Lower lobe of right lung (tissue), 2 donors: Measurements from ENCODE around the gene MGRN1. TPM values are rescaled to one million over a fixed set of nuclear protein-coding genes. Genes with fewer than 3 reads are reported as not detected.
"Not testable (repeated sequence)": the region's sequence is repeated elsewhere in the genome, so short reads cannot be mapped to it uniquely, and the experiment has no call there.

Experiments used
- ATAC-seq, 2 donors: fragments of 200-7000 bp; cut with Tn5 transposase; one replicate each; pipeline ENCODE4 v1.9.1; 2020 to 2022; ENCODE audit warnings: mild to moderate bottlenecking in 2 of 2, moderate library complexity in 2 of 2
- DNase-seq: peaks from one replicate; pipeline ENCODE4 v3.0.0-alpha.2; 2020
- H3K27ac ChIP-seq: fragments of 200-600 bp; one replicate; pipeline ENCODE4 v1.8.0; 2022
- H3K27me3 ChIP-seq: fragments of 200-600 bp; one replicate; pipeline ENCODE4 v1.8.0; 2022; ENCODE audit warnings: low read depth
- H3K36me3 ChIP-seq: fragments of 200-600 bp; one replicate; pipeline ENCODE4 v1.8.0; 2022; ENCODE audit warnings: mild to moderate bottlenecking
- H3K4me1 ChIP-seq: fragments of 200-600 bp; one replicate; pipeline ENCODE4 v1.8.0; 2022
- H3K4me3 ChIP-seq: fragments of 200-600 bp; one replicate; pipeline ENCODE4 v1.8.0; 2022; ENCODE audit warnings: mild to moderate bottlenecking
- H3K9me3 ChIP-seq: fragments of 200-600 bp; one replicate; pipeline ENCODE4 v1.8.0; 2022
- CTCF ChIP-seq: fragments of 200-600 bp; IDR thresholded peaks from one replicate; pipeline ENCODE4 v1.8.0; 2022; ENCODE audit warnings: antibody characterized with exemption, mild to moderate bottlenecking
- intact Hi-C: fragments of 100-400 bp; cut with DNase I; formaldehyde crosslinking; loops from one replicate; pipeline ENCODE4 v1.11.0; 2022
- total RNA-seq: library from RNA; stranded (reverse); fragmentation: NEBNext Ultra II Directional; extraction: Animal tissue kit (Norgen Biotek cat#: 25700); gene quantifications from one replicate; pipeline ENCODE4 v1.2.1, GENCODE V29; 2021
- donor health status: DM: no; HTN: yes; CAD: no; lungs with severe emphysema.

MGRN1 gene
- total RNA-seq, 1 donor from 2014 or later, result 75.7 TPM

- peak; percentile 72 for TF ChIP-seq CTCF
- peak; percentile 79 for DNase-seq
- peaks cover 56% of the 10 kb centered on the region for H3K36me3 ChIP-seq
- ATAC-seq, H3K9me3 ChIP-seq, H3K27me3 ChIP-seq, intact Hi-C loops, H3K4me3 ChIP-seq, H3K27ac ChIP-seq: not testable (repeated sequence)
- H3K4me1 ChIP-seq, result peaks cover 38% of the 10 kb centered on the region
These were observed 25.9 kb downstream of the MGRN1 start for GRCh38 chr16:4650443-4651074.

- peak overlapping the region; percentile 73 for H3K27ac ChIP-seq
- no peaks in the 10 kb centered on the region for H3K27me3 ChIP-seq
- peaks cover 65% of the 10 kb centered on the region for H3K36me3 ChIP-seq
- TF ChIP-seq CTCF, result no peak
- no peak overlapping the region for H3K4me3 ChIP-seq
- ATAC-seq (no peak), DNase-seq (no peak)
- H3K4me1 ChIP-seq, result peaks cover 48% of the 10 kb centered on the region
- intact Hi-C loops, result no loop called here
- no peaks in the 10 kb centered on the region for H3K9me3 ChIP-seq
These were observed 27.2 kb downstream of the MGRN1 start for GRCh38 chr16:4651827-4652226.

GRCh38 chr16:4652561-4652960, 27.9 kb downstream of the MGRN1 start:
- Histone ChIP-seq H3K27me3 (no peaks in the 10 kb centered on the region), H3K4me1 (peaks cover 48% of the 10 kb centered on the region), H3K36me3 (peaks cover 72% of the 10 kb centered on the region), H3K4me3 (no peak overlapping the region), H3K27ac (peak overlapping the region; percentile 73), H3K9me3 (no peaks in the 10 kb centered on the region)
- no peak for DNase-seq
- ATAC-seq, result no peak
- TF ChIP-seq CTCF, result no peak
- intact Hi-C loops, result no loop called here

- DNase-seq (peak; percentile 88), ATAC-seq (peak; percentile 88 to 89)
- TF ChIP-seq CTCF, result peak; percentile 13
- intact Hi-C loops, result no loop called here
- Histone ChIP-seq H3K4me1 (peaks cover 45% of the 10 kb centered on the region), H3K27me3 (no peaks in the 10 kb centered on the region), H3K4me3 (no peak overlapping the region), H3K9me3 (no peaks in the 10 kb centered on the region), H3K27ac (peak overlapping the region; percentile 76), H3K36me3 (peaks cover 90% of the 10 kb centered on the region)
These were observed 29.7 kb downstream of the MGRN1 start for GRCh38 chr16:4654011-4654963.

GRCh38 chr16:4654964-4655590, 30.5 kb downstream of the MGRN1 start:
- H3K27me3 ChIP-seq, result no peaks in the 10 kb centered on the region
- ATAC-seq (peak in 1 of 2 donors; percentile 2), DNase-seq (no peak)
- intact Hi-C loops, result no loop called here
- TF ChIP-seq CTCF, result no peak
- H3K9me3 ChIP-seq, result no peaks in the 10 kb centered on the region
- H3K4me3 ChIP-seq, result no peak overlapping the region
- H3K27ac ChIP-seq, result peak overlapping the region; percentile 76
- peaks cover 47% of the 10 kb centered on the region for H3K4me1 ChIP-seq
- H3K36me3 ChIP-seq, result peaks cover 97% of the 10 kb centered on the region
